ENCODE measurements around the gene SCG3.

Gene SCG3

GRCh38 chr15:51669381-51669780 is 11.9 kb upstream of the SCG3 start:
- H3K4me1 Mint-ChIP-seq (ENCODE audit: low read depth): no peaks in the 10 kb centered on the region
- H3K36me3 Mint-ChIP-seq: no peaks in the 10 kb centered on the region
- H3K4me3 Mint-ChIP-seq: no peak overlapping the region
- no peak overlapping the region for H3K27ac Mint-ChIP-seq
- no peaks in the 10 kb centered on the region for H3K9me3 Mint-ChIP-seq (ENCODE audit: low read depth)
- peaks cover 13% of the 10 kb centered on the region for H3K27me3 Mint-ChIP-seq

GRCh38 chr15:51672155-51672687 is 9.1 kb upstream of the SCG3 start:
- no peak overlapping the region for H3K27ac Mint-ChIP-seq
- H3K9me3 Mint-ChIP-seq (ENCODE audit: low read depth): no peaks in the 10 kb centered on the region
- peaks cover 17% of the 10 kb centered on the region for H3K27me3 Mint-ChIP-seq
- H3K36me3 Mint-ChIP-seq: no peaks in the 10 kb centered on the region
- no peaks in the 10 kb centered on the region for H3K4me1 Mint-ChIP-seq (ENCODE audit: low read depth)
- no peak overlapping the region for H3K4me3 Mint-ChIP-seq

- Mint-ChIP-seq H3K4me1 (ENCODE audit: low read depth) (no peaks in the 10 kb centered on the region), H3K27me3 (peaks cover 17% of the 10 kb centered on the region), H3K9me3 (ENCODE audit: low read depth) (peaks cover 2% of the 10 kb centered on the region), H3K36me3 (no peaks in the 10 kb centered on the region), H3K27ac (no peak overlapping the region), H3K4me3 (no peak overlapping the region)
These were observed 8.1 kb upstream of the SCG3 start for GRCh38 chr15:51672913-51673857.

- H3K27ac Mint-ChIP-seq: no peak overlapping the region
- peaks cover 3% of the 10 kb centered on the region for H3K9me3 Mint-ChIP-seq (ENCODE audit: low read depth)
- no peak overlapping the region for H3K4me3 Mint-ChIP-seq
- peaks cover 16% of the 10 kb centered on the region for H3K27me3 Mint-ChIP-seq
- H3K4me1 Mint-ChIP-seq (ENCODE audit: low read depth): no peaks in the 10 kb centered on the region
- H3K36me3 Mint-ChIP-seq: no peaks in the 10 kb centered on the region
These were observed 6.1 kb upstream of the SCG3 start for GRCh38 chr15:51675234-51675633.

- Mint-ChIP-seq H3K4me1 (ENCODE audit: low read depth) (peaks cover 1% of the 10 kb centered on the region), H3K36me3 (no peaks in the 10 kb centered on the region), H3K27me3 (peaks cover 22% of the 10 kb centered on the region)
These were observed 4.3 kb upstream of the SCG3 start for GRCh38 chr15:51677021-51677420.

GRCh38 chr15:51677452-51677851 is 3.9 kb upstream of the SCG3 start:
- Mint-ChIP-seq H3K27ac (no peak overlapping the region), H3K27me3 (peaks cover 22% of the 10 kb centered on the region), H3K4me1 (ENCODE audit: low read depth) (peaks cover 1% of the 10 kb centered on the region), H3K36me3 (no peaks in the 10 kb centered on the region), H3K9me3 (ENCODE audit: low read depth) (peaks cover 7% of the 10 kb centered on the region), H3K4me3 (no peak overlapping the region)

More at GRCh38 chr15:51677021-51677420, 4.3 kb upstream of the SCG3 start:
- Mint-ChIP-seq H3K4me3 (no peak overlapping the region), H3K9me3 (ENCODE audit: low read depth) (peaks cover 7% of the 10 kb centered on the region), H3K27ac (no peak overlapping the region)

- no peak overlapping the region for H3K4me3 Mint-ChIP-seq
- peaks cover 23% of the 10 kb centered on the region for H3K27me3 Mint-ChIP-seq
- peaks cover 7% of the 10 kb centered on the region for H3K9me3 Mint-ChIP-seq (ENCODE audit: low read depth)
- H3K27ac Mint-ChIP-seq: no peak overlapping the region
- peaks cover 1% of the 10 kb centered on the region for H3K4me1 Mint-ChIP-seq (ENCODE audit: low read depth)
- no peaks in the 10 kb centered on the region for H3K36me3 Mint-ChIP-seq
These were observed 3.2 kb upstream of the SCG3 start for GRCh38 chr15:51678096-51678495.

- Mint-ChIP-seq H3K27me3 (peaks cover 26% of the 10 kb centered on the region), H3K4me1 (ENCODE audit: low read depth) (peaks cover 1% of the 10 kb centered on the region), H3K36me3 (no peaks in the 10 kb centered on the region), H3K27ac (no peak overlapping the region), H3K9me3 (ENCODE audit: low read depth) (peaks cover 7% of the 10 kb centered on the region), H3K4me3 (no peak overlapping the region)
These were observed 982 bp upstream of the SCG3 start for GRCh38 chr15:51680321-51680720.

- Mint-ChIP-seq H3K4me1 (ENCODE audit: low read depth) (peaks cover 5% of the 10 kb centered on the region), H3K36me3 (no peaks in the 10 kb centered on the region), H3K27ac (no peak overlapping the region), H3K9me3 (ENCODE audit: low read depth) (no peaks in the 10 kb centered on the region), H3K27me3 (peaks cover 25% of the 10 kb centered on the region), H3K4me3 (no peak overlapping the region)
These were observed 6.3 kb downstream of the SCG3 start for GRCh38 chr15:51687565-51687964.

- Mint-ChIP-seq H3K9me3 (ENCODE audit: low read depth) (no peaks in the 10 kb centered on the region), H3K4me1 (ENCODE audit: low read depth) (peaks cover 10% of the 10 kb centered on the region), H3K36me3 (no peaks in the 10 kb centered on the region), H3K27me3 (peaks cover 20% of the 10 kb centered on the region), H3K4me3 (no peak overlapping the region), H3K27ac (no peak overlapping the region)
These were observed 7.6 kb downstream of the SCG3 start for GRCh38 chr15:51688863-51689262.

GRCh38 chr15:51692154-51692553 is 10.9 kb downstream of the SCG3 start:
- H3K27me3 Mint-ChIP-seq: peaks cover 14% of the 10 kb centered on the region

GRCh38 chr15:51696566-51696965 is 15.3 kb downstream of the SCG3 start:
- Mint-ChIP-seq H3K4me3 (no peak overlapping the region), H3K36me3 (no peaks in the 10 kb centered on the region), H3K9me3 (ENCODE audit: low read depth) (no peaks in the 10 kb centered on the region), H3K27me3 (peaks cover 4% of the 10 kb centered on the region), H3K4me1 (ENCODE audit: low read depth) (peaks cover 10% of the 10 kb centered on the region), H3K27ac (no peak overlapping the region)

More at GRCh38 chr15:51692154-51692553, 10.9 kb downstream of the SCG3 start:
- Mint-ChIP-seq H3K27ac (no peak overlapping the region), H3K4me1 (ENCODE audit: low read depth) (peaks cover 10% of the 10 kb centered on the region), H3K36me3 (no peaks in the 10 kb centered on the region), H3K9me3 (ENCODE audit: low read depth) (no peaks in the 10 kb centered on the region), H3K4me3 (no peak overlapping the region)

GRCh38 chr15:51697163-51697562 is 15.9 kb downstream of the SCG3 start:
- Mint-ChIP-seq H3K36me3 (no peaks in the 10 kb centered on the region), H3K9me3 (ENCODE audit: low read depth) (no peaks in the 10 kb centered on the region), H3K27ac (no peak overlapping the region), H3K27me3 (peaks cover 4% of the 10 kb centered on the region), H3K4me3 (no peak overlapping the region), H3K4me1 (ENCODE audit: low read depth) (peaks cover 8% of the 10 kb centered on the region)

GRCh38 chr15:51699373-51699772 is 18.1 kb downstream of the SCG3 start:
- Mint-ChIP-seq H3K27me3 (peaks cover 2% of the 10 kb centered on the region), H3K4me3 (no peak overlapping the region), H3K4me1 (ENCODE audit: low read depth) (no peaks in the 10 kb centered on the region), H3K27ac (no peak overlapping the region), H3K36me3 (no peaks in the 10 kb centered on the region), H3K9me3 (ENCODE audit: low read depth) (no peaks in the 10 kb centered on the region)

GRCh38 chr15:51702710-51703109 is 21.4 kb downstream of the SCG3 start:
- peaks cover 4% of the 10 kb centered on the region for H3K27me3 Mint-ChIP-seq
- no peaks in the 10 kb centered on the region for H3K4me1 Mint-ChIP-seq (ENCODE audit: low read depth)
- no peaks in the 10 kb centered on the region for H3K36me3 Mint-ChIP-seq
- H3K4me3 Mint-ChIP-seq: no peak overlapping the region
- no peaks in the 10 kb centered on the region for H3K9me3 Mint-ChIP-seq (ENCODE audit: low read depth)
- no peak overlapping the region for H3K27ac Mint-ChIP-seq
